ENCODE measurements around the gene ANKRD60.

ANKRD60 gene

GRCh38 chr20:58256842-58257241, 28.4 kb upstream of the ANKRD60 start:
- no peak overlapping the region for H2AFZ ChIP-seq (ENCODE audit: low read depth, low read length)
- H4K8ac ChIP-seq (ENCODE audit: low read length), result no peak overlapping the region
- H3K79me1 ChIP-seq (replicated peaks; ENCODE audit: low read length, poor library complexity, severe bottlenecking), result peaks cover 31% of the 10 kb centered on the region
- H2BK15ac ChIP-seq (ENCODE audit: low read depth, poor library complexity, severe bottlenecking), result no peak overlapping the region
- no peaks in the 10 kb centered on the region for H3K27me3 ChIP-seq (ENCODE audit: control insufficient read depth in 1 of 2, insufficient read depth in 1 of 2, low read length in 2 of 2)
- H3K23ac ChIP-seq (ENCODE audit: low read length in 2 of 2), result no peak overlapping the region
- H3K4me2 ChIP-seq (ENCODE audit: low read length, poor library complexity, severe bottlenecking), result no peak overlapping the region
- H3K4me3 ChIP-seq (ENCODE audit: insufficient read depth in 1 of 2, low read depth in 1 of 2, low read length in 2 of 2), result no peak overlapping the region
- H3K9me3 ChIP-seq (ENCODE audit: control insufficient read depth, low read length), result no peaks in the 10 kb centered on the region
- WGBS, result 94% methylated on average over 4 of the region's 4 CpGs
- H3K14ac ChIP-seq (ENCODE audit: low read length in 2 of 2), result no peak overlapping the region
- no peak overlapping the region for H3K27ac ChIP-seq (ENCODE audit: low read length, poor library complexity, severe bottlenecking)
- H2BK120ac ChIP-seq (ENCODE audit: low read depth, low read length), result no peak overlapping the region
- H2BK5ac ChIP-seq (ENCODE audit: low read depth, low read length, poor library complexity, severe bottlenecking), result no peak overlapping the region
- H3K9ac ChIP-seq (ENCODE audit: low read length), result no peak overlapping the region
- no peak for DNase-seq
- H3K36me3 ChIP-seq (ENCODE audit: control insufficient read depth in 1 of 2, insufficient read depth in 2 of 2, low read depth in 1 of 2, low read length in 2 of 2), result peaks cover 8 to 27% of the 10 kb centered on the region in 2 experiments
- no peak overlapping the region for H3K4ac ChIP-seq (ENCODE audit: low read depth in 1 of 2, low read length in 2 of 2)
- no peak overlapping the region for H4K91ac ChIP-seq (ENCODE audit: low read length)
- no peak overlapping the region for H3K18ac ChIP-seq (ENCODE audit: low read depth in 1 of 2, low read length in 2 of 2)
- H3K4me1 ChIP-seq (ENCODE audit: control insufficient read depth, insufficient read depth, low read depth, low read length), result no peaks in the 10 kb centered on the region
- no peak overlapping the region for H2AK5ac ChIP-seq (ENCODE audit: low read length, severe bottlenecking)
- H2BK12ac ChIP-seq (ENCODE audit: low read length in 2 of 2), result no peak overlapping the region

- Histone ChIP-seq H3K27ac (ENCODE audit: low read length, poor library complexity, severe bottlenecking) (no peak overlapping the region), H2BK15ac (ENCODE audit: low read depth, poor library complexity, severe bottlenecking) (no peak overlapping the region), H2BK5ac (ENCODE audit: low read depth, low read length, poor library complexity, severe bottlenecking) (no peak overlapping the region), H3K4me2 (ENCODE audit: low read length, poor library complexity, severe bottlenecking) (no peak overlapping the region), H2AFZ (ENCODE audit: low read depth, low read length) (no peak overlapping the region), H3K14ac (ENCODE audit: low read length in 2 of 2) (no peak overlapping the region), H3K23ac (ENCODE audit: low read length in 2 of 2) (no peak overlapping the region), H3K36me3 (ENCODE audit: control insufficient read depth in 1 of 2, insufficient read depth in 2 of 2, low read depth in 1 of 2, low read length in 2 of 2) (peaks cover 8 to 30% of the 10 kb centered on the region in 2 experiments), H2BK12ac (ENCODE audit: low read length in 2 of 2) (no peak overlapping the region), H3K9ac (ENCODE audit: low read length) (no peak overlapping the region), H3K4me1 (ENCODE audit: control insufficient read depth, insufficient read depth, low read depth, low read length) (no peaks in the 10 kb centered on the region), H2AK5ac (ENCODE audit: low read length, severe bottlenecking) (no peak overlapping the region), H3K4ac (ENCODE audit: low read depth in 1 of 2, low read length in 2 of 2) (no peak overlapping the region), H3K18ac (ENCODE audit: low read depth in 1 of 2, low read length in 2 of 2) (no peak overlapping the region), H3K4me3 (ENCODE audit: insufficient read depth in 1 of 2, low read depth in 1 of 2, low read length in 2 of 2) (no peak overlapping the region), H3K79me1 (replicated peaks; ENCODE audit: low read length, poor library complexity, severe bottlenecking) (peaks cover 32% of the 10 kb centered on the region), H2BK120ac (ENCODE audit: low read depth, low read length) (no peak overlapping the region), H3K27me3 (ENCODE audit: control insufficient read depth in 1 of 2, insufficient read depth in 1 of 2, low read length in 2 of 2) (no peaks in the 10 kb centered on the region), H3K9me3 (ENCODE audit: control insufficient read depth, low read length) (no peaks in the 10 kb centered on the region), H4K91ac (ENCODE audit: low read length) (no peak overlapping the region), H4K8ac (ENCODE audit: low read length) (no peak overlapping the region)
- WGBS, result no CpG with 5 or more reads among the region's 2 CpGs
- DNase-seq, result no peak
Measured at GRCh38 chr20:58256307-58256706, 27.9 kb upstream of the ANKRD60 start.

DNA sequence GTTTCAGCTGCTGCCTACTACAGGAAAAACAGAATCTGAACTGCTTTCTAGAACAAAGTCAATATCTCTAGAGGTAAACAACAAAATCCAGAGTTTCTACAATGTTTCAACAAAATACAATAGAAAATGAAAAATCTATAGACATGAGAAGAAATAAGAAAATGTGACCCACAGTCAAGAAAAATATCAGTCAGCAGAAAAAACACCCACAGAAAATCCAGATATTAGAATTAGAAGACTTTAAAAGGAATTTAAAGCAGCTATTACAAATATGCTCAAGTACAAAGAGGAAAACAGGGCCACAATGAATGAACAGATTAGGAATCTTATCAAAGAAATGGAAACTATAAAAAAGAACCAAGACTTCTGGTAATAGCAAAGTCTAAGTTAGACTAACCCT, 26.4 kb upstream of the ANKRD60 start:
- Histone ChIP-seq H3K23ac (ENCODE audit: low read length in 2 of 2) (no peak overlapping the region), H4K8ac (ENCODE audit: low read length) (no peak overlapping the region), H3K18ac (ENCODE audit: low read depth in 1 of 2, low read length in 2 of 2) (no peak overlapping the region), H3K27me3 (ENCODE audit: control insufficient read depth in 1 of 2, insufficient read depth in 1 of 2, low read length in 2 of 2) (no peaks in the 10 kb centered on the region), H3K36me3 (ENCODE audit: control insufficient read depth in 1 of 2, insufficient read depth in 2 of 2, low read depth in 1 of 2, low read length in 2 of 2) (peaks cover 12 to 37% of the 10 kb centered on the region in 2 experiments), H3K27ac (ENCODE audit: low read length, poor library complexity, severe bottlenecking) (no peak overlapping the region), H2AFZ (ENCODE audit: low read depth, low read length) (no peak overlapping the region), H2AK5ac (ENCODE audit: low read length, severe bottlenecking) (no peak overlapping the region), H3K9me3 (ENCODE audit: control insufficient read depth, low read length) (no peaks in the 10 kb centered on the region), H2BK15ac (ENCODE audit: low read depth, poor library complexity, severe bottlenecking) (no peak overlapping the region), H2BK120ac (ENCODE audit: low read depth, low read length) (no peak overlapping the region), H3K9ac (ENCODE audit: low read length) (no peak overlapping the region), H3K4me1 (ENCODE audit: control insufficient read depth, insufficient read depth, low read depth, low read length) (no peaks in the 10 kb centered on the region), H3K4me2 (ENCODE audit: low read length, poor library complexity, severe bottlenecking) (no peak overlapping the region), H3K4me3 (ENCODE audit: insufficient read depth in 1 of 2, low read depth in 1 of 2, low read length in 2 of 2) (no peak overlapping the region), H4K91ac (ENCODE audit: low read length) (no peak overlapping the region), H2BK5ac (ENCODE audit: low read depth, low read length, poor library complexity, severe bottlenecking) (no peak overlapping the region), H3K4ac (ENCODE audit: low read depth in 1 of 2, low read length in 2 of 2) (no peak overlapping the region), H2BK12ac (ENCODE audit: low read length in 2 of 2) (no peak overlapping the region), H3K14ac (ENCODE audit: low read length in 2 of 2) (no peak overlapping the region), H3K79me1 (replicated peaks; ENCODE audit: low read length, poor library complexity, severe bottlenecking) (peaks cover 34% of the 10 kb centered on the region)
- DNase-seq, result no peak

GRCh38 chr20:58251979-58252591, 23.6 kb upstream of the ANKRD60 start:
- DNase-seq, result peak; percentile 97
- Histone ChIP-seq H2AK5ac (ENCODE audit: low read length, severe bottlenecking) (no peak overlapping the region), H3K27me3 (ENCODE audit: control insufficient read depth in 1 of 2, insufficient read depth in 1 of 2, low read length in 2 of 2) (no peaks in the 10 kb centered on the region), H3K23ac (ENCODE audit: low read length in 2 of 2) (no peak overlapping the region), H2BK5ac (ENCODE audit: low read depth, low read length, poor library complexity, severe bottlenecking) (no peak overlapping the region), H3K4me1 (ENCODE audit: control insufficient read depth, insufficient read depth, low read depth, low read length) (no peaks in the 10 kb centered on the region), H4K8ac (ENCODE audit: low read length) (no peak overlapping the region), H3K36me3 (ENCODE audit: control insufficient read depth in 1 of 2, insufficient read depth in 2 of 2, low read depth in 1 of 2, low read length in 2 of 2) (peaks cover 21 to 55% of the 10 kb centered on the region in 2 experiments), H3K9me3 (ENCODE audit: control insufficient read depth, low read length) (no peaks in the 10 kb centered on the region), H3K4ac (ENCODE audit: low read depth in 1 of 2, low read length in 2 of 2) (no peak overlapping the region), H4K91ac (ENCODE audit: low read length) (no peak overlapping the region), H3K27ac (ENCODE audit: low read length, poor library complexity, severe bottlenecking) (peak overlapping the region; percentile 19), H2BK15ac (ENCODE audit: low read depth, poor library complexity, severe bottlenecking) (no peak overlapping the region), H3K14ac (ENCODE audit: low read length in 2 of 2) (no peak overlapping the region), H3K79me1 (replicated peaks; ENCODE audit: low read length, poor library complexity, severe bottlenecking) (peaks cover 30% of the 10 kb centered on the region), H3K9ac (ENCODE audit: low read length) (peak overlapping the region; percentile 20), H2AFZ (ENCODE audit: low read depth, low read length) (no peak overlapping the region), H2BK12ac (ENCODE audit: low read length in 2 of 2) (no peak overlapping the region), H3K4me2 (ENCODE audit: low read length, poor library complexity, severe bottlenecking) (no peak overlapping the region), H3K18ac (ENCODE audit: low read depth in 1 of 2, low read length in 2 of 2) (no peak overlapping the region), H3K4me3 (ENCODE audit: insufficient read depth in 1 of 2, low read depth in 1 of 2, low read length in 2 of 2) (no peak overlapping the region), H2BK120ac (ENCODE audit: low read depth, low read length) (no peak overlapping the region)
- 8% methylated on average over 2 of the region's 2 CpGs for WGBS
